GM23248 (cell line): ENCODE data around the gene SHLD3.

ENCODE experiments used
- EZH2 ChIP-seq: fragments of 200-600 bp; sonication (generic); IDR thresholded peaks from 2 replicates; pipeline ENCODE4 v1.6.1; 2018; ENCODE audit warnings: antibody characterized with exemption, mild to moderate bottlenecking; ENCODE audit not compliant: insufficient read depth, poor library complexity, severe bottlenecking
- EZH2phosphoT487 ChIP-seq: fragments of 200-600 bp; sonication (generic); IDR thresholded peaks from 2 replicates; pipeline ENCODE4 v1.6.1; 2018; ENCODE audit warnings: antibody characterized with exemption, moderate library complexity, mild to moderate bottlenecking, low read depth; ENCODE audit not compliant: insufficient read depth

GRCh38 chr5:65640240-65640639, 15.4 kb downstream of the SHLD3 start:
- TF ChIP-seq EZH2phosphoT487 (no peak), EZH2 (no peak)
